ENCODE data around the gene KLF4.
"Not testable (repeated sequence)": the region's sequence is repeated elsewhere in the genome, so short reads cannot be mapped to it uniquely, and the experiment has no call there.

Gene KLF4

GRCh38 chr9:107489687-107490605 lies at the start of gene KLF4:
Gene KLF4 (minus strand): TSS chr9:107489769. CDS start chr9:107489172, 597 bp downstream.
- no peak for DNase-seq

DNA sequence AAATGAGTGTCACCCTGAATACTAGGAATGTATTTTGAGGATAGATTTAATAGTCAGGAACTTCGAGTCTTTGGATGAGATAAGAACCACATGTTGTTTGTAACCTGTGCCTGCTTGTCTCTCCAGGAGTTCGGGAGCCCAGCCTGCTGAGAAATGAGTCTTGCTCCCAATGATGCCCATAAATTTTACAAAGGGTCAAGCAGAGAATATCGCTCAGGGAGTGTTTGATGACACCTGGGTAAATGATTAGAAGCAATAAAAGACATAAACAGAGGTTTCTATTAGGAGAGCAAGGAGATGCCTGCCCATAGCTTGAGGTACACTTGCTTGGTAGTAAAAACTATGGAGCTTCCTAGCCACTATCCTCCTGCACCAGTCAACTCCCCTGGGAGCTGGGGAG lies 46.9 kb upstream of the KLF4 start:
- no peak for DNase-seq

GRCh38 chr9:107534510-107535078 lies 45.0 kb upstream of the KLF4 start:
- DNase-seq, result no peak

GRCh38 chr9:107530679-107531078 lies 41.1 kb upstream of the KLF4 start:
- DNase-seq, result no peak

- DNase-seq, result no peak
Observed at GRCh38 chr9:107528686-107529085, 39.1 kb upstream of the KLF4 start.

- no peak for DNase-seq
Observed at GRCh38 chr9:107523539-107523938, 34.0 kb upstream of the KLF4 start.

GRCh38 chr9:107520186-107520585 lies 30.6 kb upstream of the KLF4 start:
- DNase-seq, result no peak

- DNase-seq, result no peak
Observed at GRCh38 chr9:107518037-107518807, 28.7 kb upstream of the KLF4 start.

DNA sequence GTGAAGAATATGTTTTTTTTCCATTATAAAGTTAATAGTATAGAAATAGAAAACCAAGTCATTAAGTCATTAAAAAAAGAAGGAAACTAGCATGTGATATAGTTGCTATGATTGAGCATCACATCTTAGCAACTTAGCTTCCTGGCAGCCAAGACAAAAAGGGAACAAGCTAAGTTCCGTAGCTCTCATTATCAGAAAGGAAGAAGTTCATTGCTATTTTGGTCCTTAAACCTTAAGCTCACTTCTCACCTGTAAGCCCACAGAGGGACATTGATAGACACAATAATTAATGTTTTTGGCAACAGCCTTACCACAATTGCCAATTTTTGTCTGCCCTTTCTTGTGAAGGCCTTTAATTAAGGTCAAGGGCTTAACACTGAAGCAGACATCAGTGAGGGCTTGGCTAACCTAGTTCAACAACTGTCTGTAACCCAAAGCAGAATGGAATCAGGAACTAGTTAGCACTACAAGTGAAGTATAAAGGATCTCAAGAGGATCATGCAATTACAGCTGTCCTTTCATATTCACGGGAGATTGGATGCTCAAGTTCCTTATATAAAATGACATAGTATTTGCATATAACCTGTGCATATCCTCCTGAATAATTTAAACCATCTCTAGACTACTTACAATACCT lies 24.0 kb upstream of the KLF4 start:
- DNase-seq, result no peak

DNA sequence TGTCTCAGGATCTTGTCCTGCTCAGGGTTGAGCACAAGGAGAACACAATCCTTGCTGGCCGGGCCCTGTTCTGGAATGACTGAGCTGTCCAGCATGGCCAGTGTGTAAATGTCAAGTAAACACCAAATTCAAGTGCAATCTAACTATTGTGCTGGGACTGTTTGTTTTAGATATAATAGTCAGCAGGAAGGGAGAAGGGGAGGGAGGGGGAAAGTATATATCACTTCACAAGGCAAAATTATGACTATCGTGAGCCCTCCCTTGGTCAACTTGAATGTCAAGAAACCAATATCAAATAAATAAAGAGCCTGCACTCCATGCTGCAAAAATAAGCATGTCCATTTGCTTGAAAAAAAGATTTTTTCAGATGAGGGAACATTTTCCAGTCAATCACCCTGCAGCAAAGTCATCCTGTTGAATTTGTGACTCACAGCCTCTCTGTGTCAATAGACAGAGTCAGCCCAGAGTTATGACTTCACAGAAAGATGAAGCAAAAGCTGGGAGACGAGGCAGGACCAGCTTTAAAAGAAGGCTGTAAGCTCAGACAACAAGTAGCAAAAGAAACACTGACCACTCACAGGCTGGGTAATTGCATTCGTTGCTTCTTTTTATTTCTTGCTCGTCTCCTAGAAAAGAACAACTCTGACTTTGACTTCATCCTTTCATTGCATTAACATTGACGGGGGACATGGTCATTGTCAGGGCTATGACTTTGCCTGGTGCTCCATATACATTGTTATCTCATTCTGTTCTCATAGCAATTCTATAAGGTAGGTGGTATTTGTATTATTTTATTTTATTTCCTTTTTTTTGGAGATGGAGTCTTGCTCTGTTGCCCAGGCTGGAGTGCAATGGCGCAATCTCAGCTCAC lies 15.3 kb upstream of the KLF4 start:
- no peak for DNase-seq

GRCh38 chr9:107502464-107502863 lies 12.9 kb upstream of the KLF4 start:
- no peak for DNase-seq

DNA sequence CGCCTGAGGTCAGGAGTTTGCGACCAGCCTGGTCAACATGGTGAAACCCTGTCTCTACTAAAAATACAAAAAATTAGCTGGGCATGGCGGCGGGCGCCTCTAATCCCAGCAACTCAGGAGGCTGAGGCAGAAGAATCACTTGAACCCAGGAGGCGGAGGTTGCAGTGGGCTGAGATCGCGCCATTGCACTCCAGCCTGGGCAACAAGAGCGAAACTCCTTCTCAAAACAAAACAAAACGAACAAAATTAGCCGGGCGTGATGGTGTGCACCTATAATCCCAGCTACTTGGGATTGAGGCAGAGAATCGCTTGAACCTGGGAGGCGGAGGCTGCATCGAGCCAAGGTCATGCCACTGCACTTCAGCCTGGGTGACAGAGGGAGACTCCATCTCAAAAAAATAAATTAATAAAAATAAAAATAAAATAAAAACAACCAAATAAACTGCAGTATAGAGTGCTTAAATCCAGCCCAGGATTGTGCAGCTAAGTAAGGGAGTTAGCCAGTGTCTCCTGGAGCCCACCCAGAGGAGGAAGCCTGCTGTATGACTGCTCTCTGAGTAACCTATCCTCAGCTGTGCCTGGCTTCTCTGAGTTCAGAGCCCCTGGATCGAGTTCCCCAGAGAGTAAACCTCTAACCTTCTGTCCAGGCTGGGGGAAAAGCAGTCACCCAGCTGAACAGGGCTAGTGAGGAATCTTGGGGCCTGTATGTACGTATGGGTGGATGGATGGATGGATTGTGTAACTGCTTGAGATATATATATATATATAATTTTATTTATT lies 11.0 kb upstream of the KLF4 start:
- not testable (repeated sequence) for DNase-seq

- DNase-seq, result no peak
Observed at GRCh38 chr9:107496976-107497375, 7.4 kb upstream of the KLF4 start.

- no peak for DNase-seq
Observed at GRCh38 chr9:107492381-107492970, 2.9 kb upstream of the KLF4 start.

- DNase-seq, result no peak
Observed at GRCh38 chr9:107491081-107492053, 1.8 kb upstream of the KLF4 start.

DNA sequence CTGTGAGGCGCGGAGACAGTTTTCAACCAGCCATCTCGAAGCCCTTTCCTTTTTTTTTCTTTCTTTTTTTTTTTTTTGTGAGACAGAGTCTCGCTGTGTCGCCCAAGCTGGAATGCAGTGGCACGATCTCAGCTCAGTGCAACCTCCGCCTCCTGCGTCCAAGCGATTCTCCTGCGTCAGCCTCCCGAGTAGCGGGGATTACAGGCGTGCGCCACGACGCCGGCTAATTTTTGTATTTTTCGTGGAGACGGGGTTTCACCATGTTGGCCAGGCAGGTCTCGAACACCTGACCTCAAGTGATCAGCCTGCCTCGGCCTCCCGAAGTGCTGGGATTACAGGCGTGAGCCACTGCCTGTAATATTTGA lies 1.0 kb upstream of the KLF4 start:
- not testable (repeated sequence) for DNase-seq

GRCh38 chr9:107489144-107489673 lies 360 bp downstream of the KLF4 start:
- DNase-seq, result no peak

DNA sequence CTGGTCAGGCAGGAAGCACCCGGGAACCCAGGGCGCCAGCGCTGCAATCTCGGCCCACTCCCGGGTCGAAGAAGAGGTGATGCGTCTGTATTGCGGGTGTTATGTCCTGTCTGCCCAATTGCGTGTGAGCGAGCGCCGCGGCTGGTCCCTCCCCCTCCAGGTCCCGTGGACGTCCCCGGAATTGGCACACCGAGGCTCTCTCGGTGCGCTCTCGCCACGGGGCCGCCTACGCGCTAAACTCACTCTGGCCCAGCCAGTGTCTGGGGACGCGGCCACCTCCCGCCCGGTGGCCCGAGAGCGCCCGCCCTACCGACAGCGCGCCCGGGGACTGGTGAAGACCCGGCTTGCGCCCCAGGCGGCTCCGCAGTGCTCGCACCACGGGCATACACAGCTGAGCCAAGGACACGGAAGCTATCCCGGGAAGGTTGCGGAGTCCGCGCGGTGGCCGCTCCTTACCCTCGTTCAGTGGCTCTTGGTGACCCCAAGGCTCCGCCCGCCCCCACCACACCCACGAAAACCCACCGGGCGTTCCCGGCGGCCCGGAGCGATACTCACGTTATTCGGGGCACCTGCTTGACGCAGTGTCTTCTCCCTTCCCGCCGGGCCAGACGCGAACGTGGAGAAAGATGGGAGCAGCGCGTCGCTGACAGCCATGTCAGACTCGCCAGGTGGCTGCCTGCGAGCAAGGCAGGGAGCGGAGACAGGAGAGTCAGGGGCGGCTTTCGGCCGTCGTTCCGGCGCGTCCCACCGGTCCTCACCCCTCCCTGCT lies 1.0 kb downstream of the KLF4 start:
- no peak for DNase-seq

Data from AML-193 (cell line).